Endothelial cell (in vitro differentiated cells): ENCODE measurements around the gene WASF2. TPM values are rescaled to one million over a fixed set of nuclear protein-coding genes. Genes with fewer than 3 reads are reported as not detected.

Experiments
- DNase-seq: peaks from one replicate; pipeline ENCODE4 v3.0.0; 2021; ENCODE audit warnings: low spot score
- H3K27ac Mint-ChIP-seq: one replicate; pipeline ENCODE4 v1.8.0; 2021; ENCODE audit warnings: mixed read lengths, inconsistent platforms; ENCODE audit not compliant: unreplicated experiment
- H3K27me3 Mint-ChIP-seq: one replicate; pipeline ENCODE4 v1.8.0; 2021; ENCODE audit warnings: mild to moderate bottlenecking, moderate library complexity, mixed read lengths, inconsistent platforms; ENCODE audit not compliant: unreplicated experiment
- H3K36me3 Mint-ChIP-seq: one replicate; pipeline ENCODE4 v1.8.0; 2021; ENCODE audit warnings: mild to moderate bottlenecking, low read depth, mixed read lengths, inconsistent platforms; ENCODE audit not compliant: unreplicated experiment
- H3K4me1 Mint-ChIP-seq: one replicate; pipeline ENCODE4 v1.8.0; 2021; ENCODE audit warnings: mild to moderate bottlenecking, mixed read lengths, inconsistent platforms; ENCODE audit not compliant: unreplicated experiment
- H3K4me3 Mint-ChIP-seq: one replicate; pipeline ENCODE4 v1.8.0; 2021; ENCODE audit warnings: mild to moderate bottlenecking, mixed read lengths, inconsistent platforms; ENCODE audit not compliant: unreplicated experiment
- H3K9me3 Mint-ChIP-seq: one replicate; pipeline ENCODE4 v1.8.0; 2021; ENCODE audit warnings: mixed read lengths, inconsistent platforms; ENCODE audit not compliant: unreplicated experiment
- total RNA-seq: library from RNA; stranded (reverse); fragmentation: NEBNext Ultra II Directional; extraction: Animal tissue kit (Norgen Biotek cat#: 25700); gene quantifications from one replicate; pipeline ENCODE4 v1.2.1, GENCODE V29; 2021; ENCODE audit not compliant: unreplicated experiment
- TF ChIP-seq, protein P1 (sequence below): fragments of 200-600 bp; sonication (generic); IDR thresholded peaks from one replicate; pipeline ENCODE4 v1.5.0; 2021; ENCODE audit warnings: antibody characterized with exemption; ENCODE audit not compliant: unreplicated experiment

Gene WASF2
- total RNA-seq, 1 donor from 2014 or later: 272 TPM

DNA sequence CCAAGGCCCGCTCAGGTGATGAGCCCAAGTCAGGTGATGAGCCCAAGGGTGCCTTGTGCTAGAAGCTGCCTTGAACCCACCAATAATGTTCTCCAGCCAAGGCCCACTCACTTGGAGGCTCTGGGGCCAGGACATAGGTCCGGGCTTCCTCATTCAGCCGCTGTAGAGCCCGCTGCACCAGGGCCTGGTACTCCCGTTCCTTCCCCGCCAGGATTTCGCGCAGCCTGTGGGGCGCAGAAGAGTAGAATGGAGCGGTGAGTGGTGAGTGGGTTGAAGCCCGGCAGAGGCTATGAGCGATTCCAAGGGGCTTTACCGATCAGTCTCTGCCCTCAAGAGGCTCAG is 133.7 kb downstream of the WASF2 start:
- TF ChIP-seq, protein P1, sequence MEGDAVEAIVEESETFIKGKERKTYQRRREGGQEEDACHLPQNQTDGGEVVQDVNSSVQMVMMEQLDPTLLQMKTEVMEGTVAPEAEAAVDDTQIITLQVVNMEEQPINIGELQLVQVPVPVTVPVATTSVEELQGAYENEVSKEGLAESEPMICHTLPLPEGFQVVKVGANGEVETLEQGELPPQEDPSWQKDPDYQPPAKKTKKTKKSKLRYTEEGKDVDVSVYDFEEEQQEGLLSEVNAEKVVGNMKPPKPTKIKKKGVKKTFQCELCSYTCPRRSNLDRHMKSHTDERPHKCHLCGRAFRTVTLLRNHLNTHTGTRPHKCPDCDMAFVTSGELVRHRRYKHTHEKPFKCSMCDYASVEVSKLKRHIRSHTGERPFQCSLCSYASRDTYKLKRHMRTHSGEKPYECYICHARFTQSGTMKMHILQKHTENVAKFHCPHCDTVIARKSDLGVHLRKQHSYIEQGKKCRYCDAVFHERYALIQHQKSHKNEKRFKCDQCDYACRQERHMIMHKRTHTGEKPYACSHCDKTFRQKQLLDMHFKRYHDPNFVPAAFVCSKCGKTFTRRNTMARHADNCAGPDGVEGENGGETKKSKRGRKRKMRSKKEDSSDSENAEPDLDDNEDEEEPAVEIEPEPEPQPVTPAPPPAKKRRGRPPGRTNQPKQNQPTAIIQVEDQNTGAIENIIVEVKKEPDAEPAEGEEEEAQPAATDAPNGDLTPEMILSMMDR: no peak
- Mint-ChIP-seq H3K27me3 (peaks cover 12% of the 10 kb centered on the region), H3K9me3 (no peaks in the 10 kb centered on the region), H3K27ac (no peak overlapping the region), H3K36me3 (peaks cover 21% of the 10 kb centered on the region), H3K4me1 (peaks cover 4% of the 10 kb centered on the region), H3K4me3 (no peak overlapping the region)
- no peak for DNase-seq

DNA sequence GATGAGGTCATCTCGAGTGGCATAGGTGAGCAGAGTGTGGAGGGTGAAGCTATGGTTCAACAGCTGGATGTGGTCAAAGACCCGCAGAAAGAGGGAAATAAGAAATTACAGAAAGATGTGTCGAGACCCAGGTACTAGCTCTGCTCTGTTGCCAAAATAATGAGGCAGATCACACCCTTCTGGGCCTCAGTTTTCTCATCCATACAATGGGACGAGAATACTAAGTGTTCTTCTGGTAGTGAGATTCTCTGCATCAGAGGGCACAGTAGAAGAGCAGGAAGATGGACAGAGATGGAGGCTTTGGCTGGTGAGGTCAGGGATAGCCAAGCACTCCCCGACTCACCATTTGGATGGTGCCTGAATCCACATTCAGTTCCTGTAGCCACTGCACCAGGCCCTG is 134.3 kb downstream of the WASF2 start:
- peaks cover 4% of the 10 kb centered on the region for H3K4me1 Mint-ChIP-seq
- H3K27ac Mint-ChIP-seq: no peak overlapping the region

More for the DNA sequence above, 134.3 kb downstream of the WASF2 start:
- Mint-ChIP-seq H3K27me3 (peaks cover 12% of the 10 kb centered on the region), H3K9me3 (no peaks in the 10 kb centered on the region), H3K4me3 (peak overlapping the region; percentile 15), H3K36me3 (peaks cover 21% of the 10 kb centered on the region)
- TF ChIP-seq, protein P1: no peak
- no peak for DNase-seq

Other genes with a start within 250 kb of the WASF2 start
- gene TMEM222, start 168.0 kb downstream of the WASF2 start, total RNA-seq: 43.5 TPM
- 1.3 TPM for gene SYTL1, start 148.1 kb downstream of the WASF2 start, total RNA-seq
- 35.7 TPM for gene MAP3K6, start 123.2 kb downstream of the WASF2 start, total RNA-seq
- 132 TPM for gene FCN3, start 115.3 kb downstream of the WASF2 start, total RNA-seq
- gene CD164L2, start 106.8 kb downstream of the WASF2 start, total RNA-seq: 0.72 TPM
- 2.4 TPM for gene GPR3, start 97.5 kb downstream of the WASF2 start, total RNA-seq
- gene AHDC1, start 114.0 kb upstream of the WASF2 start, total RNA-seq: 48.0 TPM
- gene FGR, start 145.0 kb upstream of the WASF2 start, total RNA-seq: 0.46 TPM
- gene IFI6, start 182.0 kb upstream of the WASF2 start, total RNA-seq: 9.7 TPM
- gene FAM76A, start 235.8 kb upstream of the WASF2 start, total RNA-seq: 5.3 TPM